GM19238 (cell line): ENCODE data around the gene TAF5.
"Not testable (repeated sequence)": the region's sequence is repeated elsewhere in the genome, so short reads cannot be mapped to it uniquely, and the experiment has no call there.

Experiments
- DNase-seq: peaks from one replicate; pipeline ENCODE4 v3.0.0; 2011; ENCODE audit warnings: low spot score; ENCODE audit not compliant: insufficient read length

The TAF5 gene

GRCh38 chr10:103413564-103413963, 45.8 kb downstream of the TAF5 start:
- DNase-seq: no peak

GRCh38 chr10:103415581-103415980, 47.8 kb downstream of the TAF5 start:
- DNase-seq: no peak

- DNase-seq: peak; percentile 16
Observed at GRCh38 chr10:103416436-103417147, 48.8 kb downstream of the TAF5 start.

DNA sequence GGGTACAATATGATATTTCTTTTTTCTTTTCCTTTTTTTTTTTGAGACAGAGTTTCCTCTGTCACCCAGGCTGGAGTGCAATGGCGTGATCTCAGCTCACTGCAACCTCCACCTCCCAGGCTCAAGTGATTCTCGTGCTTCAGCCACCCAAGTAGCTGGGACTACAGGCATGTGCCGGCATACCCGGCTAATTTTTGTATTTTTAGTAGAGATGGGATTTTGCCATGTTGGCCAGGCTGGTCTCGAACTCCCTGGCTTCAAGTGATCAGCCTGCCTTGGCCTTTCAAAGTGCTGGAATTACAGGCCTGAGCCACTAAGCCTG, 49.3 kb downstream of the TAF5 start:
- DNase-seq: not testable (repeated sequence)

- no peak for DNase-seq
Observed at GRCh38 chr10:103417601-103418000, 49.8 kb downstream of the TAF5 start.

- DNase-seq: no peak
Observed at GRCh38 chr10:103419101-103419500, 51.3 kb downstream of the TAF5 start.

DNA sequence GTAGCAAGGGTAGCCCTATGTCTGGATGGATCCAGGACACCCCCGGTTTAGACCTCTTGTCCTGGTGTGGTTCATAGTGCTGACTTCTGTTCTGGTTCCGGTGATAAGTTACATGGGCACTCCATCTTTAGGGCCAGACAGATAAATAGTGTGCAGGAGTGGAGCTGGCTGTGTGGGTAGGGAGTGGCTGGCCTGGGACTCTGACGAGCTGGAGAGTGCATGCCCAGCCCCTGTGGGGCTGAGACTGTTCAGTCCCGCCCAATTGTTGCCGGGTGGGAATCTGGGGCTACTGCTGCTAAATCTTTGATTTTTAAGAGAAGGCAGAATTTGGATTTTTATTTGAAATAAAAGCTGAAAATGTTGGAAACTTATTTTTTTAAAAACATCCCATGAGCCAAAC, 56.0 kb downstream of the TAF5 start:
- no peak for DNase-seq

GRCh38 chr10:103427866-103428265, 60.1 kb downstream of the TAF5 start:
- no peak for DNase-seq

DNA sequence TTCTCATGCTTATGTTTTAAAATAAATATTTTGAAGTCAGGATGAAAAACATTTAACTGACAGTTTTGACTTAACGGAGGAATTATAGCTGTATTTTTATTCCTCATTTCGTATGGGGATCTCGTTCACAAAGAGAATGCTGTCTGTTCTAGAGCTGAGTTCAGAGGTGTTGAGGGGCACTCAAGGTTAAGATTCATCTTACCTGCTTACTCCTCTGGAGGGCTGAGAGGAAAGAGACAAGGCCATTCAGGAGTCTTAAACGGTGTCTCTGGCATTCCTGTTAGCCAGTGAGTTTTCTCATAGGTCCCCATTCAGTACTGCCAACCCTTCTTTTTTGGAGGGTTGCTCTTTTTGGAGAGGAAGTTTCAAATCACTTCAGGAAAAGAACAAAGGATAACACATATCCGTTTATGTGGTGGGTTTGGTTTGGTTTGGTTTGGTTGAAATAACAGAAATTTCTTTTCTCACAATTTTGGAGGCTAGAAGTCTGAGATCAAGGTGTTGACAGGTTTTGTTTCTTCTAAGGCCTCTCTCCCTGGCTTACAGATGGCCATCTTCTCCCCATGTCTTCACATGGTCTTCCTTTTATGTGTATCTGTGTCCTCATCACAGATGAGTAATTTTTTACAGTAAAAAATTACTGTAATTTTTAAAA, 61.3 kb downstream of the TAF5 start:
- DNase-seq: no peak

DNA sequence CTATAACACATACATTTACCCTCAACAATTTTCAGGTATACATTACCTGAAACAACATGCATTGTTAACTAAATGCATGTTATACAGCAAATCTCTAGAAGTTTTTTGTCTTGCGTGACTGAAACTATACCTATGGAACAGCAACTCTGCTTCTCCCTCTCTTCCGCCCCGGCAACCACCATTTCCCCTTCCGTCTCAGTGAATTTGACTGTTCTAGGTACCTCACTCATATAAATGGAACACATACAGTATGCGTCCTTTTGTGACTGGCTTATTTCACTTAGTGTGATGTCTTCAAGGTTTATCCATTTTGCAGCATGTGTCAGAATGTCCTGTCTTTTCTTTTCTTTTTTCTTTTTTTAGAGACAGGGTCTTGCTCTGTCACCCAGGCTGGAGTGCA, 61.9 kb downstream of the TAF5 start:
- no peak for DNase-seq

DNA sequence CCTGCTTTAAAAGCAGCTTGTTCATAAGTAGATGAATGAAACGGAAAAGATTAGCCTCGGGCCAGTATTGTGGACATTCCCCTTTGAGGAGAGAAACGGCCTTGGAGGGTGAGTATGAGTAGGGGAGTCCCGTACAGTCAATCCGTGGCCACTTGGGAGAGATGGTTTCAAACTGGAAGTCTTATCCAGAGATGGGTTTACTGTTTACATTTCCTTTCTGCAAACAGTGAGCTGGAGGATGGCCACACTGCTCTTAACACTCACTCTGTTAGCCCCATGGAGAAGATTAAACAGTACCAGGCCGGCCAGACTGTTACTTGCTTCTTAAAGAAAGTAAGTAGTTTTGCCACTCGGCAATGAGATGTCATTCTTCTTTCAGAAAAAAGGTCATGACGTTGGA, 64.1 kb downstream of the TAF5 start:
- no peak for DNase-seq

DNA sequence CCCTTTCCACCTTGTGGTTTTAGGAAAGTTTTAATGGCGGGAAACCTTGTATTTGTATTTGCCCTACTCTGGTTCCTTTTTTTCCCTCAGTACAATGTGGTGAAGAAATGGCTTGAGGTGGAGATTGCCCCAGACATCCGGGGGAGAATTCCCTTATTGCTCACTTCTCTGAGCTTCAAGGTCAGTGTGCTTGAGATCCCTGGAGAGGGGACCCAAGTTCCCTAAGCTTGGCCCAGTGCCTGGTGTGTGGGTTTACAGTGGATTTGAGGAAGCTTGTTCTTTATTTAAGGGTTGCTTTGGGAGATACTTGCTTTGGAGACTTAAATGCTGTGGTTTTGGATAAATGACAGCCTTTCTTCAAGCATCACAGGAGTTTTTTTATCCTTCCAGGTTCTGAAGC, 66.1 kb downstream of the TAF5 start:
- no peak for DNase-seq
